HFF-Myc (cell line): ENCODE measurements around the gene GBP6.
"Not testable (repeated sequence)": the region's sequence is repeated elsewhere in the genome, so short reads cannot be mapped to it uniquely, and the experiment has no call there.

ENCODE experiments used
- DNase-seq: peaks from one replicate; pipeline ENCODE4 v3.0.0-alpha.2; 2011; ENCODE audit warnings: low read depth; ENCODE audit errors: extremely low read depth
- H3K4me3 ChIP-seq: replicated peaks from 2 replicates; pipeline ENCODE4 v1.5.1; 2011; ENCODE audit warnings: low read depth, mild to moderate bottlenecking, control low read depth, low read length
- TF ChIP-seq, protein P1 (sequence below): IDR thresholded peaks from 2 replicates; pipeline ENCODE4 v1.5.1; 2012; ENCODE audit warnings: mild to moderate bottlenecking, low read depth, low read length, control low read depth; ENCODE audit errors: missing control alignments

The GBP6 gene

DNA sequence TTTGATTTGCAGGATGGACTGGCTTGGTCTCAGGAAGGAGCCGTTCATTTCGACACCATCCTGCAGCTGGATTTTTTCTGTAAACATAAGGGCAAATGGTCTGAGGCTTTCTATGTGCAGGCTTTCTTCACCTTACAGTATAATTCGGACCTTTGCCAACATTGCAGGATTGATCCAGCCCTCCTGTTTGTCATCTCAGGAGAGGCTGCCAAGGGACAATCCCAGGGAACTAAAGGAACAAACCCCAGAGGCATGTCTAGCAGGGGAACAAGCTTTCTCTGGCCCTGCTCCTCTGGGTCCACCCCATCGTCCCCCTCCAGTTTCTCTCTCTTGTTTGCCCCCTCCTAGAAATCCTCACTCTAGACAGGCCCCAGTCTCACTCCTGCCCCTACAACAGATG, 24.8 kb upstream of the GBP6 start:
- no peak for DNase-seq
- TF ChIP-seq, protein P1, sequence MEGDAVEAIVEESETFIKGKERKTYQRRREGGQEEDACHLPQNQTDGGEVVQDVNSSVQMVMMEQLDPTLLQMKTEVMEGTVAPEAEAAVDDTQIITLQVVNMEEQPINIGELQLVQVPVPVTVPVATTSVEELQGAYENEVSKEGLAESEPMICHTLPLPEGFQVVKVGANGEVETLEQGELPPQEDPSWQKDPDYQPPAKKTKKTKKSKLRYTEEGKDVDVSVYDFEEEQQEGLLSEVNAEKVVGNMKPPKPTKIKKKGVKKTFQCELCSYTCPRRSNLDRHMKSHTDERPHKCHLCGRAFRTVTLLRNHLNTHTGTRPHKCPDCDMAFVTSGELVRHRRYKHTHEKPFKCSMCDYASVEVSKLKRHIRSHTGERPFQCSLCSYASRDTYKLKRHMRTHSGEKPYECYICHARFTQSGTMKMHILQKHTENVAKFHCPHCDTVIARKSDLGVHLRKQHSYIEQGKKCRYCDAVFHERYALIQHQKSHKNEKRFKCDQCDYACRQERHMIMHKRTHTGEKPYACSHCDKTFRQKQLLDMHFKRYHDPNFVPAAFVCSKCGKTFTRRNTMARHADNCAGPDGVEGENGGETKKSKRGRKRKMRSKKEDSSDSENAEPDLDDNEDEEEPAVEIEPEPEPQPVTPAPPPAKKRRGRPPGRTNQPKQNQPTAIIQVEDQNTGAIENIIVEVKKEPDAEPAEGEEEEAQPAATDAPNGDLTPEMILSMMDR, result no peak
- H3K4me3 ChIP-seq, result no peak overlapping the region

DNA sequence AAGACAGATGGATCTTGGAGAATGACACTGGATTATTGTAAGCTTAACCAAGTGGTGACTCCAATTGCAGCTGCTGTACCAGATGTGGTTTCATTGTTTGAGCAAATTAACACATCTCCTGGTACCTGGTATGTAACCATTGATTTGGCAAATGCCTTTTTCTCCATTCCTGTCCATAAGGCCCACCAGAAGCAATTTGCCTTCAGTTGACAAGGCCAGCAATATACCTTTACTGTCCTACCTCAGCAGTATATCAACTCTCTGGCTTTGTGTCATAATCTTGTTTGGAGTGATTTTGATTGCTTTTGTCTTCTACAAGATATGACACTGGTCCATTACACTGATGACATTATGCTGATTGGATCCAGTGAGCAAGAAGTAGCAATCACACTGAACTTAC, 18.4 kb upstream of the GBP6 start:
- not testable (repeated sequence) for H3K4me3 ChIP-seq, DNase-seq

DNA sequence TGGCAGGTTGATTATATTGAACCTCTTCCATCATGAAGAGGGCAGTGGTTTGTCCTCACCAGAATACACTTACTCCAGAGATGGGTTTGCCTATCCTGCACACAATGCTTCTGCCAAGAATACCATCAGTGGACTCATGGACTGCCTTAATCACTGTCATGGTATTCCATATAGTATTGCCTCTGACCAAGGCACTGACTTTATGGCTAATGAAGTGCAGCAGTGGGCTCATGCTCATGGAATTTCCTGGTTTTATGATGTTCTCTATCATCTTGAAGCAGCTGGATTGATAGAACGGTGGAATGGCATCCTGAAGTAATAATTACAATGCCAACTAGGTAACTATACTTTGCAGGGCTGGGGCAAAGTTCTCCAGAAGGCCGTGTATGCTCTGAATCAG, 16.6 kb upstream of the GBP6 start:
- TF ChIP-seq, protein P1, result no peak
- no peak overlapping the region for H3K4me3 ChIP-seq
- no peak for DNase-seq

DNA sequence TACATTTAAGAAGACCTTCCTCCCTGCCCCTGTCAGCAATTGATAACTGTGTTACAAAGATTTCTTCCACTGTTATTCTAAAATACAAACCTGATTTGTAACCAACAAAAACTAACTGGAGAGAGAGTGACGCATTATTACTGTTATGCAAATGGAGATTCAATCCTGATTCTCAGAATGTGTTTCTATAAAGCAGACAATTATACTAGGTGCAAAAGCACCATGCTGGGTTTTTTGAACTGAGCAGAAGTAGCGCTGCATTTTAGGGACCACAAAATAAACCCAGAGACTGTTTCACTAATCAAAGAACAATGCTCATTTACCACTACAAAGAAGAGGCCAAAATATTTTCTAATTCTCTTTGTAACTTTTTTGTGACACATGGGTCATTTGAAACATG, 13.6 kb upstream of the GBP6 start:
- no peak for DNase-seq
- no peak overlapping the region for H3K4me3 ChIP-seq
- TF ChIP-seq, protein P1, result no peak

DNA sequence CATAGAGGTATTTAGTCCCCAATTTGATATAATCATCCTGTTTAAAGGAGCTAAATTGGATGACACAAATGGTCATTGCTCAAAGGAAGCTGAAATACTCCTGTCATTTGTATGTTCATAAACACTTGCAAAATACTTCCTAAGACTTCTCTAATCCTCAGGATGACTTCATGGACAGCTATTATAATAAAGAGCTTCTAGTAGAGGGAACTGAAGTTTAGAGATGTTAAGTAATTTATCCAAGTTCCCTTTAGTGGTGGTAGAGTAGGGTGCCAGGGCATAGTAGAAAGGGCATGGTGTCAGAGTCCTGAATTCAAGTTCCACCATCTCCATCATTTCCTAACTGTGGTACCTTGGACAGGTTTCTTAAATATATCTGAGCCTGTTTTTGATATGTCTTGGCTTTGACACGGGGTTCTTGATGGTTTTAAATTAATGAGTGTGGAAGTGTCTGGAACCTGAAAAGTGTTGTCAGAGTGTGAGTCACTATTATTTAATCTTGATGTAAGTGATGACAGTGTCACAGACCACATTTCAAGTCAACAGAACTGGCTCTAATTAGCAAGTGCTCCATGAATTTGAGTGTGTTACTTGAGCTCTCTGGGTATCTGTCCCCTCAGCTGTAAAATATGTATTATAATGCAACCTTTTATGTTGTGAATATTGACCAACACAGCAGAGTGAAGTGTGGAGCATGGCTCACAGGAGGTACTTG, 12.1 kb upstream of the GBP6 start:
- TF ChIP-seq, protein P1, result no peak
- DNase-seq, result no peak
- H3K4me3 ChIP-seq, result no peak overlapping the region

DNA sequence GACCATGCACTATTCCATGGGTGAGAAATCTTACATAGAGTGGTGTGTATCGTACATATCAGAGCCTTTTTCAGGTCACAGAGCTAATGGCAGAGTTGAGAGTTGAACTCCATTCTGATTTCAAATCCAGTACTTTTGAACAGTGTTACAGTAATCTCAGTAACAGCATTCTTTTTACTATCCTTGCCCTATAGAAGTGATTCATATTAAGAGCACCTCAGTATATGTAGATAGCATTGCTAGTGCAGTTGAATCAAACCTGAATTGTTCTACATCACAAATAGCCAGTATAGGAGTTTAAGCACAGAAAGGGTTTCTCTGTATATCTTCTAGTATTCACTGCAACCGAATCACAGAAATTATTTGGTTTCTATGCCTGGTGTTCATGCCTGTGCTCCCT, 11.4 kb upstream of the GBP6 start:
- H3K4me3 ChIP-seq, result no peak overlapping the region
- no peak for DNase-seq
- TF ChIP-seq, protein P1, result no peak

DNA sequence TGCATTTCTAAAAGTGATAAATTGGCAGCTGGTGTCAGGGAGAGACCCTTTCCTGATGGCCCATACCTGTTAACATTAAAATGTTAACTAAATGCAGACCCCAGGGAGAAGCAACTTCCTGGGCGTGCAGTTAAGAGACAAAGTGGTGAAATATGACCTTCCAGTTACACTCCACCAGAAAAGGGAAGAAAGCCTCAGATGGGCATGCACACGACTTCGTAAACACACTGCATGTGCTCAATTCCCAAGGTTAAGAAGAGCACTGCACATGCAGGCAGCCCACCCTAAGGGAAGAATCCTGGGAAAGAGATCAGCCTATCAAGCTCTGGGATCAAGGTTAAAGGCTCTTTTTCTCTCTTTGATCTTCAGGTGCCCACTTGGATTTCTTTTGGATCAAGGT, 9.7 kb upstream of the GBP6 start:
- TF ChIP-seq, protein P1, result no peak
- DNase-seq, result no peak
- no peak overlapping the region for H3K4me3 ChIP-seq
